HG02588 (cell line): ENCODE results near the gene FCRL6.

Source experiments
- ATAC-seq: cut with Tn5 transposase; IDR thresholded peaks from one replicate; pipeline ENCODE4 v1.9.1; 2021; ENCODE audit warnings: mild to moderate bottlenecking, moderate library complexity; ENCODE audit not compliant: unreplicated experiment

FCRL6 gene

GRCh38 chr1:159802111-159802510 lies at the start of gene FCRL6:
Gene FCRL6 (plus strand): TSS chr1:159802360. CDS start chr1:159802425, 65 bp downstream.
- ATAC-seq: no peak

GRCh38 chr1:159753386-159753785 lies 48.8 kb upstream of the FCRL6 start:
- ATAC-seq: no peak

GRCh38 chr1:159755451-159756007 lies 46.6 kb upstream of the FCRL6 start:
- no peak for ATAC-seq

GRCh38 chr1:159756397-159756796 lies 45.8 kb upstream of the FCRL6 start:
- ATAC-seq: no peak

DNA sequence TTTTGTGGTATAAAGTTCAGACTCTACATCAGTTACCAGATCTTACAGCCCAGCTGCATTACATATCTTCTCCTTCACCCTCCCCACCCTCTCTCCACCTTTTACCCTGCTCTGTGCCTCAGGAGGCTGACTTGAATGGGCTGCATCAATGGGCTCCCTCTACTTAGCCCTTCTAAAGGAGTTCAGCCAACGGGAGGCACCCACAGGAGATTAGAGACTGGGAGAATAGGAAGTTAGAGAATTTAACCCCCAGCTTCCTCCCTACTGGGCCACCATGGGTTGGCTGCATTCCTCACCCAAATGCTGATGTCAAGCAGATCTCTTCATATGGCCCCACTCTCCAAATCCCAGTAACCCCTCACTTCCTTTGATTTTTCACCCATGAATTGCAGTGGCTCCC lies 38.5 kb upstream of the FCRL6 start:
- no peak for ATAC-seq

DNA sequence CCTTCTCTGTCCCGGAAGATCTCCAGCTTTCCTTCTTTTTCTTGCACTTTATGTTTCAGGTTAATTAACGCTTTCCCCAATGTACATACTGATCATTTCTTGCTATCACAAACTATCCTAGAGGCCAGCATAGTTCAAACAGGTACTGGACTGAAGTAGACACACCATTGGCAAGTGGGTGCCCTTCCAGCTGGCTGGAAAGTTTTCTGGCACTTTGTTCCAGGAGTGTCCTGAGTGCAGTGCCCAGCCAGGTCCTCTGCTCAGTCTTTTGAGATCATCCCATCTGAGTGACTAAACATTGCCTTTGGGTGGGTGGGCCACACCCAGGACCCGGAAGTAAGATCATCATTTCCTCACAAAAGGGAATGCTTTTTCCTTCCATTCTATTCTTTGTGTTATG lies 36.4 kb upstream of the FCRL6 start:
- ATAC-seq: no peak

DNA sequence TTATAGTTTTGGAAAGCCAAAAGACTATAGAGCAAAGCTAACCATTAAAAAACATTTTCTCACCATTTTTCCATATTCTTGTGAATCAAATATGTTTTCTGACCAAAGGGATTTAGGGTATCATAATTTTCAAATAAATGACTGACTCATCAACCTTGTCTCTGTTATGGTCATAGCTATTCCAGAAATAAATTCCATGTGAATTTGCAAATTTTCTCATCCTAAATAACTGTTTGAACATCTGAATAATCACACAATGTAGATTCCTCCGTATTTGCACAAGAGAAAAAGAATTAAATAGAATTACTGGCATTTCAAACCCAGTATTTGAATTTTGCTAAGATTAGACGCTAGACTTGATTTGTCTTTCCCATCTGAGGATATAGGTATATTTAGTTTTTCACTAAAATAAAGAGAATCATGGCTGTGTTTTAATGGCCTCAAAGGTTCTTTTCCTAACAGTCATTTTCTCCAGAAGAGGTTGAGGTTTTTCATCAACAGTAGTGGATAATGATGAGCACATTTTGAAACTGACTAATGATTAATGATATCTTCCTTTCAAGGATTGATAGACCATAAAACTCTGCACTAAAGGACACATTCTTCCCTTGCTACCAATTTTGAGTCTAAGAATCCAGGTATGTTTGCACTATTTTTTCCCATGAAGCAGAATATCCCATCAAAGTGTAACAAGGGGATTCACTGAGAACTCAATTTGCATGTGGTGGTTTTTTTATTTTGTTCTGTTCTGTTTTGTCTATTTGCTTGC lies 30.8 kb upstream of the FCRL6 start:
- no peak for ATAC-seq

DNA sequence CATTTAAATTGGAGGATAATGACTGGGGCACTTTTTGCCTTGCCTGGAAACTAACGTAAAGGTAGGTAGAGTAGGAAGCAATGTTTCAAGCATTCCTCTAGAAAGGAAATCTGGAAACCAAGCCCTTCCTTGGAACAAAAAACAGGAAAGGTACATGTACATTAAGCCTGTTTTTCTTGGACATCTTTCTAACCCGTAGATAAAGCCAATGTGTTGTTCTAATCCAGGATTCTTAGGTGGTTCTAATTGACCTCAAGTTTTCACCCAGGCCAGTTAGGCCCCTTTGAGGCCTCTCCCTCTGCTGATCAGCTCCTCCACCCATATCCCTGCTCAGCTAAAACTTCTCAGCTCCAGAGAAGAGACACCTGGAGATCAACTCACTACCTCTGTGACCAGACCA lies 27.7 kb upstream of the FCRL6 start:
- no peak for ATAC-seq

DNA sequence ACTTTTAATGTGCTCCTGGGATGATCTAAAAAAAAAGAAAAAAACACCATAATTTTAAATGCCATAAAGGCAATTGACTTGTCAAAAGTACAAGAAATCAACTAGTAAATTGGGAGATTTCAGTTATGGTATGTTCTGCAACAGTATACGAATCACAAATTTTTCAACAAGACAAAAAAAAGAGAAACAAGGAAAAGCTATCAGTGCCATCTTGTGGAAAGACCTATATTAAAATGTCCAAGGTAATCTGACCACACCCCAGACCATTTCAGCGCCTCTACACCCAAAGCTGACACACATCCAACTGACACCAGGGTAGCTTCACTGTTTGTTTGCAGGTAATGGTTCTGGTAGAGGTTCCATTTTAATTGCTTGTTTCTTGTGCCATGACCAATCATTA lies 26.4 kb upstream of the FCRL6 start:
- ATAC-seq: no peak

GRCh38 chr1:159778266-159778665 lies 23.9 kb upstream of the FCRL6 start:
- ATAC-seq: no peak

DNA sequence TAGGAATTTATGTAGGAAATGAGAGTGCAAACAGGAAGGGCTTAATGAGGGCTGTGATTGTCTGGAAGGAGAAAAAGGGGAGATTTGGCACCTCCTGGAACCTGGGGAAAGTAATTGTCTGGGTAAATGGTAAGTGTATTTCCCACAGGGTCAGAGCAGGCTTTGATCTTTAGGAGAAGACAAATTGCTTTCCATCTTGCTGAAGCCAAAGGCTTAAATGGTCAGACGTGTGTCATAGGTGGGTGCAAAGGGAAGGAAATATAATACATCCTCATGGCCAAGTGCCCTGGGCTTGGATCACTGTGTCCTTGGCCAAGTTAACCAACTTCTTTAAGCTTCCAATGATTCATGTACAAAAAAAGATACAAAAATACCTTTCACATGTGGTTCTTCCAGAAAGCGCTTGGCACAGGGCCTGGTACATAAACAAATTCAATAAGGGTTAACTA lies 22.7 kb upstream of the FCRL6 start:
- no peak for ATAC-seq

GRCh38 chr1:159780583-159781582 lies 21.3 kb upstream of the FCRL6 start, which contains the start of gene DUSP23:
Gene DUSP23 (plus strand): TSS chr1:159780962. CDS start chr1:159781101, 139 bp downstream.
- ATAC-seq: peak; percentile 99

DNA sequence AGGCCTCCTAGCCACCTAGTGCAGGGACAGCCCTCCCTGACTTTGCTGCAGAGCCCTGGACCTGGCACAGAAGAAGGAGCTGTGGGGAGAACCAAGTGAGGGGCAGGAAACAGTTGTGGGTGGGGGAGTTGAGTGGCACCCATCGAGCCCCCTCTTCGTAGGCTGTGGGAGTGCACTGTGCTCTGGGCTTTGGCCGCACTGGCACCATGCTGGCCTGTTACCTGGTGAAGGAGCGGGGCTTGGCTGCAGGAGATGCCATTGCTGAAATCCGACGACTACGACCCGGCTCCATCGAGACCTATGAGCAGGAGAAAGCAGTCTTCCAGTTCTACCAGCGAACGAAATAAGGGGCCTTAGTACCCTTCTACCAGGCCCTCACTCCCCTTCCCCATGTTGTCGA lies 20.2 kb upstream of the FCRL6 start:
- ATAC-seq: no peak

- no peak for ATAC-seq
These were observed 18.4 kb upstream of the FCRL6 start for GRCh38 chr1:159783724-159784123.

DNA sequence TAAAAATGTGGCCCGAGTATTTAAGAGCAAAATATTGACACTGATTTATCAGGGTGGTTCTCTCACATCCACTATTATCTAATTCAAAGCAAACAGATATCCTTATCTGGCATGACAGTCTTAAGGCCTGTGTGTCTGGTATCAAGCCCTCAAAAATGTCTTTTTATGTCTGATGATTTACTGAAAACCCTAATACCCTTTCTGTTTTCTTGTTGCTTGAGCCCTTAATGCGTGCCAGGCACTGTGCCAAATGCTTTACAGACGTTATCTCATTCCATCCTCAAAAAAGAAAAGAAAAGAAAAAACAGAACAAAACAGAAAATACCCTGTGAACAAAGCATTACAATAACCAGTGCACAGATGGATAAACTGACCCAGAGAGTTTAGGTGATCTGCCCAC lies 15.7 kb upstream of the FCRL6 start:
- ATAC-seq: no peak

DNA sequence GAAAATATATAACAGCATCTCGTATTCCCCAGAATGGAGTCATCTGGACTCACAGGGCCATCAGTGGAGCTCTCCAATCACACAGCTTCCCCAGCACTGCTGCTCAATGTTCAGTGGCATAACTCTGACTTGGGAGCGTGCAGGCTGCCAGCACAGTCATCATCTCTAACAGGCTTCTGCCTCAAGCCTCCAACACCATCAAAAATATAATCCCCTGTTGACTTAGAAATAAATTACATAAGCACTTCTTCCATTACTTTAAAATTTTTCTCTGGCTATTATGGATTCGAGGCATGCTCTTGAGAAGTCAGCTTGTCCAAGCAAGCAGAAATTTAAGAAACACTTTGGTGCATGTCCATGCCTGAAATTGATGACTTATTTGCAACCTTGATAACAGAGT lies 15.2 kb upstream of the FCRL6 start:
- no peak for ATAC-seq

DNA sequence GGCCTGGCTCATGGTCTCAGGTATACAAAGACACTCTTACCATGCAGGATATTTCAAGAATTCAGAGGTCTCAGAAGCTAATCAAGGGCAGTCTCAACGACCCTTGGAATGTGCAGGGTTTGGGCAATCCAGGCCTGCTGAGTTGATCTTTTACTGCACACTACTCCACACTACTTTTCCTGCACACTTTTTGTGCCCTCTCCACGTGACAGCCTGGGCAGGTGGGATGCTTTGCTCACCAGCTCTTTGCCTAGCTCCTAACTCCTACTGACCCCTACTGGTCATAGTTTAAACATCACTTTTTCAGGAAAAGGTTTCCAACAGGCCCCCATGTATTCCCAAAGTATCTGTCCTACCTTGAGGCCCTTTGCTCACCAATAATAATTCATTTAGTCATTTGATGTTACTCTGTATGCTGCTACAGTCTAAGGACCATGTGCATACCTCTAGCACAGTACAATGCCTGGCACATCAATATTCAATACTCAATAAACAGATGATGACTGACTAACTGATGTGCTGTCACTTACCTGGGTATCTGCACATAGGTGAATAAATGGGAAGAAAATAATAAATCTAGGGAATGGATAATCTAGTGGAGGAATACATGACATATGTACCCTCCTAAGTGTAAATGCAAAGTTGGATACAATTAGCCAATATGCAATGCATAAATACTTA lies 11.8 kb upstream of the FCRL6 start:
- ATAC-seq: no peak

GRCh38 chr1:159791031-159791430 lies 11.1 kb upstream of the FCRL6 start:
- ATAC-seq: no peak

DNA sequence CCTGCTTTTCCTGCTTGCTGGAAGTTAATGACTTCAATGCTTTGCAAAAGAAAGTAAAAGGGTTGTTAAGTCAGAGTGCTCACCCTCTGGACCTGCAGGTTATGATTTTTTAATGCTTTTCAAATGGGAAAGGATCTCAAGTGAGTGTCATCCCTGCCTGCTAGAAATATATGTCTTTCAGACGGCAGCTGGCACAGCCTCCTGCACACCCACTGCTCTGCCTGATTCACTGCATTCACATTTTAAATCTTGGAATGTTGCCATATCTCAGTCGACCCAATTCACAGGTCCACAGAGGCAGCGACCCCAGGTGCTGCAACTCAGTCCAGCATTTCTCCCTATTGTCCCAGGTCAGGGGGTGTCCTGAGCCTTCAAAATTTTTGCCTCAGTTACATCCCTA lies 10.7 kb upstream of the FCRL6 start:
- ATAC-seq: no peak

GRCh38 chr1:159795534-159795933 lies 6.6 kb upstream of the FCRL6 start:
- ATAC-seq: no peak

GRCh38 chr1:159798893-159799292 lies 3.3 kb upstream of the FCRL6 start:
- ATAC-seq: no peak
